SK-N-DZ (cell line): ENCODE results near the gene EOMES.
A peak's percentile ranks its signal among the peaks of the same experiment; 100 is the strongest.

ENCODE experiments used
- DNase-seq: peaks from one replicate; pipeline ENCODE4 v3.0.0-alpha.2; 2015; ENCODE audit warnings: low spot score

EOMES gene

GRCh38 chr3:27720899-27721716 lies 1.0 kb downstream of the EOMES start:
- DNase-seq, result no peak

DNA sequence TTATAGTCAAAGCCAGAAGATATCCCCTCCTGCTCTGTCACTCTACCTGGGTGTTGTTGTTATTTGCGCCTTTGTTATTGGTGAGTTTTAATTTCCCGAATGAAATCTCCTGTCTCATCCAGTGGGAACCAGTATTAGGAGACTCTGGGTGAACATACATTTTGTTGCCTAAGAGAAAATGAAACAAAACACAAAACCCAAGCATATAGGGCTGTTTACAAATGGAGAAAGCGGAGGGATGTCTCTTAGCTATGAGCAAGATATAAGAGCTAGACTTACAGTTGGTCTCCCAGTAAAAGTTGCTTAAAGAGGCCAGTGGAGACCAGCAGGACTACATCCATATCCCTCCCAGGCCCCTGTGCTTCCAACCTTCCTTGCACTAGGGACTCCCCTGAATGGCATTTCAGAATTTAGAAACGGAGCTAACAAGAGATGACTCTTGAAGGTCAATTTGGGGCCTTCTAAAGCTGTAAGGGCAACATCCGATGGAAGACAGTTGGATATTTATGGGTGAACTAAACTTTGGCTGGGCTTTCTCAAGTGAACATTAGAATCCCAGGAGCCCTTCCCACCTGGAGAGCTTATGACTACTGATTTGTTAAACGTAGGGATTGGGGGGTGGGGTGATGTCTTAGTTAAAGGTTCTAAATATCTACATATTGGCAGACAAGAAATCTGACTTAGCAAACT lies 2.7 kb downstream of the EOMES start:
- DNase-seq, result no peak

DNA sequence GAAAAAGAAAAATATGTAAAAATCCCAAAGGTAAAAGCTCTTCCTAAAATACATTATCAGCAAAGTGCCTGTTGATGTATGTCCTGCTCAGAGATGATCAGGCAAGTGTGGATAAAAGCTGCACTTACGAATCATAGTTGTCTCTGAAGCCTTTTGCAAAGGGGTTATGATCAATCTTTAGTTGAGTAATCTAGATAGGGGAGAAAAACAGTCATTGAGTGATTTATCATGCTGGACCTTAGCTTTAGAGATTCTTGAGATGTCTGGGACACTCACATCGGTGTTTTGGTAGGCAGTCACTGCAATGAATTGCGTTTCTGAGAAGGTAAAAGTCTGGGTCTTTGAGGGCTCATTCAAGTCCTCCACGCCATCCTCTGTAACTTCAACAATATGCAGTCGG lies 3.7 kb downstream of the EOMES start:
- no peak for DNase-seq

DNA sequence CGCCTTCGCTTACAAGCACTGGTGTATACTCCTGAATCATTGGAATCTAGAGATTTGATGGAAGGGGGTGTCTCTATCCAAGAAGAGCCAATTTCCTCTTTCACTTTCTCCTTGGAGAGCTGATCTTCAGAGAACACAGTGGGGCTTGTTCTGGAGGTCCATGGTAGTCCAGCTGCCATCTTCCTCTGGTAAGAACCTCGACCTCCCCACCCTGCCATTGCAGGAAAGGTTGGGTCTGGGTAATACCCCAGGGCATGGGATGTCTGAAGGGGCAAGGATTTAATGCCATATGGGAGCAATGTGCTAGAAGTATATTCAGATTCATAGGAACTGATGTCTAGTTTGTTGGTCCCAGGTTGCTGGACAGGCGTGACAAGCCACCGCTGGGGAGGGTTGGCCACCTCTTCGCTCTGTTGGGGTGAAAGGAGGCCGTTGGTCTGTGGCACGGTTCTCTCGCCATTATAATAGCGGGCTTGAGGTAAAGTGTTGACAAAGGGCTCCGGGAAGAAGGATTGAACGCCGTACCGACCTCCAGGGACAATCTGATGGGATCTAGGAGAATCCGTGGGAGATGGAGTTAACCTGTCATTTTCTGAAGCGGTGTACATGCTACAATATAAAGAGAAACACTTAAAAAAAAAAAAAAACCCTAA lies 4.8 kb downstream of the EOMES start:
- DNase-seq, result no peak

DNA sequence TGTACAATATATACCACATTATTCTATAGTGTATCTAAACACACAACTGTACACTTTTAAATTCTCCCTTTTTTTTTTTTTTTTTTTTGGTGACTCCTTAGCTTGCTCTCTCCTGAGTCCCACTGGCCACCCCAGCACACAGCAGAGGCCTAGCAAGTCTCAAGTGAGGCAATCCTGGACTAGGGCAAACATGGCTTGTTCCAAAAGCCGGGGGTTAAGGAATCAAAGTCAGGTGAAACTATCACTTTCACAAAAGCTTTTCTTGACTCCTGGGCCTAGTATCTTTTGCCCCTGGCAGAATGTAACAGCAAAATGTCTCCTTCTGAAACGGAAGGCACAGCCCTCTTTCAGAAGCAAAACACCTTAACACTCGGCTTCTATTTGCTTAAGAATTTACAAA lies 5.8 kb downstream of the EOMES start:
- no peak for DNase-seq

- no peak for DNase-seq
Observed at GRCh38 chr3:27715863-27716262, 6.3 kb downstream of the EOMES start.

GRCh38 chr3:27715454-27715806 lies 6.7 kb downstream of the EOMES start:
- no peak for DNase-seq

DNA sequence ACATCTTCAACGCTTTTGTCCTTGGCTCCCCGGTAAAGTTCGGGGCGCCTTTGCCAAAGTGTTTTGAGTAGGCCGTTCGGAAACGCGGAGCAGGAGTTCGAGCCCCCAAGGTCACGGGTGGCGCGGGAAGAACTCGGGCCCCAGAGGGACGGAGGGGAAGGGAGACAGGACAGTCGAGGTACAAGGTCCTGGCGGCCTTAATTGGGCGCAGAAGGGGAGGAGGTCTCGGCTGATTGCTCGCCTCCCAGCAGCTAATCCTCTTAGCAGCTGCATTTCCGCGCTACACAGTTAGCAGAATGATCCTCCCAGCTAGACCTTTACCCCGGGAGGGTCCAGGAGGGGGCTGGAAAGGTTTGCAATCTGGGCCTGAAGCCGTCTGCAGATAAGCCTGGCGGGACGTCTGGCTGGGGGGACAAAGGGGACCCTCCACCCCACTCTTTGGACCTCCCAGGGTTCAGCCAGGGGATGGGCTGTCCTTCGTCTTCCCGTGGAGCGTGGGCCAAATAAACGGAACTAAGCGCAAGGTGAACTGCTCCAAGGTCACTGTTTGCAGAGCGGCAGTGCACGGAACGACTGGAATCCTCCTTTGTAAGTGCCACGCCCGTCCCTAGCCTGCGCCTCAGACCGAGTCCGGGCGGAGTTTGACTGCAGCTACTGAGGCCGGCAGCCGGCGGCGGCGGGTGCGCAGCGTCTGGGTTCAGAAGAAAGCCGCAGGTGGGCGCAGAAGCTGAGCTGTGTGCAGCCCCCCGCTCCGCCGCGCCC lies 7.2 kb downstream of the EOMES start:
- no peak for DNase-seq

DNA sequence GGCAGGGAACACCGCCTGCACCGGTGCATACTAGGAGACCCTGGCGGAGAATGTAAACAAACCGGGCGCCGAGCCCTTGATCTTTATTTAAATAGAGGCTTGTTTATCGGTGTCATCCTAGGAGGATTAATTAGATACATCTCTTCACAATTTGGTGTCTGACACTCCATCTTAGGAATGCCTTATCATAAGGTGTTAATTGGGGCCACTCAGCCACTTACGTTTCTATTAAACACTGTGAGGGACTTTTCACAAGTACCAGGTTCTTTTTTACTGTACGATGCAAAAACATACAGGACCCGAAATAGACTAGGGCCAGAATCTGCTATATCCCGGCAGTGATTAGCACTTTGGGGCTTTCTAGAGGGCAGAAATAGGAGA lies 8.0 kb downstream of the EOMES start:
- no peak for DNase-seq

DNA sequence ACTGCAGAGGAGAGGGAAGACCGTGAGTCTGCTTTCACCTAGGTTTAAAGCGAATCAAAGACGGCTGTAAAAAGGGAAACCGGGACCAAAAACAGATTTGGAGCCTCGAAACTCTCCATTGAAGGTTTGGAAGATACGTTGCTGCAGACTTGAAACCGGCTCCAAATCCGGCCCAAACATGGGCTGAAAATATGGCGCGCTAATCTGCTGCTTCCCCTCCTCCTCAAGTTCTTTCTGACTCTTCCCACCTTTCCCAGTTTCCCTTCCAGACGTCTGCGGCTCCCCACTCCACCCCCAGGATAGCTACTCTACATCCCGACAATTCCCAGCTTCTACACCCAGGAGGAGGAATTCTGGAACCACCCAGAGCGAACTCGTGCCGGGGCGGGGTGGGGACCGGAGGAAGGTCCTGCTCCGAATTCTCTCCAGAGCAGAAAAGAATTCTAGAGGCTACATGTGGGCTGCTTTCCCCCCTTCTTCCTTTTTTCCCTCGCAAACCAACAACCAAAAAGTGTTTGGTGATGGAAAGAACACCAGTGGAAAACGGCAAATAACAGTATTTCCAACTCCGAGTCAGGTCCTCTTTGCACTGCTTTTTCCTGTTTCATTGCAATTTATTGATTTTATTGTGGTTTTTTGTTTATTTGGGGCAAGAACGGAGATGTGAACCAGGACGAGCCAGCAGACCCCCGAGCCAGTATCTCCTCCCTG lies 8.5 kb downstream of the EOMES start:
- no peak for DNase-seq

GRCh38 chr3:27713078-27713423 lies 9.1 kb downstream of the EOMES start:
- DNase-seq, result no peak

- peak; percentile 81 for DNase-seq
Observed at GRCh38 chr3:27712136-27713077, 9.7 kb downstream of the EOMES start.

GRCh38 chr3:27708250-27708649 lies 13.9 kb downstream of the EOMES start:
- DNase-seq, result no peak

DNA sequence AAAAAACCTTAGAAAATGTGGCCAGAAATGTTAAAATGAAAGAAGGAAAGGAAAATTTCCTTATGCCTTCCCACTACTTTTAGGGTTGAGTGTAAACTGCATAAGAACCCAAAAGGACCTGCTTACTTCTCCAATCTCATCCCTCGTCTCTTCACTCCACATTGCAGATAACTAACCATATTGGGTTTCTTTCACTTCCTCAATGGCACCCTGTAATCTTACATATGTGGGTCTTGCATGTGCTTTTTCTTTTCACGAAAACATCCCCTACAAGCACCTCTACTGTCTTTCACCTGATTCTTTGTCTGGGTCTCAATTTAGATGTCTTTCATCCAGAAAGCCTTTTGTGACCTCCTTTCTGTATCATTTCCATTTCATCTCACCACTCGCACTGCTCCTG lies 23.1 kb downstream of the EOMES start:
- DNase-seq, result no peak

- no peak for DNase-seq
Observed at GRCh38 chr3:27696906-27697305, 25.2 kb downstream of the EOMES start.

- DNase-seq, result no peak
Observed at GRCh38 chr3:27695636-27696035, 26.5 kb downstream of the EOMES start.

DNA sequence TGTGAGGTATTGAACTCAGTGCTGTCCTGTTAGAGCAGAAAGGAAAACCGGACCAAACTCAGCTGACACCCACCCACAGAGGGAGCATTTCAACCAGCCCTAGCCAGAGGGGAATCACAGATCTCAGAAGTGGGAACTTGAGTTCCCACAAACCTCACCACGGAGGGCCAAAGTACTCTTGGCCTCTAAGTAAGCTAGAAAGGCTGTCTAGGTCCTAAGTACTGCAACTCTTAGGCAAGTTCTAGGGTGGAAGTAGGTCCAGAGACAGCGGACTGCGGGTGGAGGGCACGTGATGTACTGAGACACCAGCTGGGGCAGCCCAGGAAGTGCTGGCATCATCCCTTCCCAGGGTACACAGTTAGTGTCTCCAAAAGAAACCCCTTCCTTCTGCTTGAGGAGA lies 34.1 kb downstream of the EOMES start:
- no peak for DNase-seq

- DNase-seq, result no peak
Observed at GRCh38 chr3:27686642-27687041, 35.5 kb downstream of the EOMES start.

GRCh38 chr3:27685474-27685873 lies 36.6 kb downstream of the EOMES start:
- peak; percentile 98 for DNase-seq

GRCh38 chr3:27684302-27684701 lies 37.8 kb downstream of the EOMES start:
- DNase-seq, result no peak
